OCI-LY7 (cell line): ENCODE results near the gene IL1RAPL2. TPM values are rescaled to one million over a fixed set of nuclear protein-coding genes. Genes with fewer than 3 reads are reported as not detected.
"Not testable (repeated sequence)": the region's sequence is repeated elsewhere in the genome, so short reads cannot be mapped to it uniquely, and the experiment has no call there.

Experiments used
- BruUV-seq: library from RNA; stranded (reverse); fragments of 400-500 nt; replicated peaks from 2 replicates; lab custom pipeline; 2021; lab: Mats Ljungman, UMichigan
- CTCF ChIA-PET: fragments of 300-600 bp; sonication (Branson Sonifier 250); formaldehyde crosslinking; loops from one replicate; lab custom pipeline; 2022; ENCODE audit warnings: antibody characterized with exemption; ENCODE audit not compliant: unreplicated experiment; lab: Charles Lee
- POLR2A ChIA-PET: fragments of 300-600 bp; sonication (Branson Sonifier 250); formaldehyde crosslinking; loops from one replicate; lab custom pipeline; 2022; ENCODE audit warnings: antibody characterized with exemption; lab: Charles Lee
- DNase-seq: peaks from one replicate; pipeline ENCODE4 v3.0.0-alpha.2; 2015; ENCODE audit warnings: low spot score
- H2AFZ ChIP-seq: fragments of 200-600 bp; sonication (generic), shearing (Covaris generic); 2 replicates; pipeline ENCODE4 v1.6.1; 2014; ENCODE audit warnings: mild to moderate bottlenecking, antibody characterized with exemption, low read length, moderate library complexity
- H3K27ac ChIP-seq: fragments of 200-600 bp; sonication (generic); 2 replicates; pipeline ENCODE4 v1.5.1; 2014; ENCODE audit warnings: mixed run types, low read depth, mild to moderate bottlenecking, moderate library complexity, low read length, inconsistent platforms; ENCODE audit not compliant: poor library complexity, severe bottlenecking
- H3K36me3 ChIP-seq: fragments of 200-600 bp; sonication (generic); 2 replicates; pipeline ENCODE4 v1.6.1; 2014; ENCODE audit warnings: mild to moderate bottlenecking, antibody characterized with exemption, low read length, moderate library complexity, mixed read lengths; ENCODE audit not compliant: insufficient read depth
- H3K4me1 ChIP-seq: fragments of 200-600 bp; sonication (generic); 2 replicates; pipeline ENCODE4 v1.5.1; 2014; ENCODE audit warnings: mild to moderate bottlenecking, low read length; ENCODE audit not compliant: insufficient read depth, poor library complexity, severe bottlenecking
- H3K4me2 ChIP-seq: fragments of 200-600 bp; sonication (generic); 2 replicates; pipeline ENCODE4 v1.6.1; 2014; ENCODE audit warnings: mild to moderate bottlenecking, low read length
- H3K4me3 ChIP-seq: fragments of 200-600 bp; sonication (generic); 2 replicates; pipeline ENCODE4 v1.5.1; 2014; ENCODE audit warnings: mild to moderate bottlenecking, low read depth, low read length; ENCODE audit not compliant: poor library complexity, severe bottlenecking
- H3K79me2 ChIP-seq: fragments of 200-600 bp; sonication (generic); 2 replicates; pipeline ENCODE4 v1.6.1; 2016; ENCODE audit warnings: low read depth, mild to moderate bottlenecking, low read length, moderate library complexity, mixed read lengths; ENCODE audit not compliant: insufficient read depth
- H3K9me2 ChIP-seq: fragments of 200-600 bp; sonication (generic); 2 replicates; pipeline ENCODE4 v1.6.1; 2016; ENCODE audit warnings: mild to moderate bottlenecking, low read length, mixed read lengths; ENCODE audit not compliant: insufficient read depth
- H3K9me3 ChIP-seq: fragments of 200-600 bp; sonication (generic); 2 replicates; pipeline ENCODE4 v1.6.1; 2014; ENCODE audit warnings: mild to moderate bottlenecking, mixed run types, low read length, mixed read lengths
- H4K20me1 ChIP-seq: fragments of 200-600 bp; sonication (generic); 2 replicates; pipeline ENCODE4 v1.6.1; 2014; ENCODE audit warnings: mild to moderate bottlenecking, antibody characterized with exemption, low read length, moderate library complexity, mixed read lengths; ENCODE audit not compliant: insufficient read depth
- EZH2phosphoT487 ChIP-seq: fragments of 200-600 bp; sonication (generic); IDR thresholded peaks from 2 replicates; pipeline ENCODE4 v1.6.1; 2018; ENCODE audit warnings: low read depth, borderline replicate concordance, mild to moderate bottlenecking, mixed run types, antibody characterized with exemption, low read length, moderate library complexity, mixed read lengths
- intact Hi-C: fragments of 100-400 bp; cut with micrococcal nuclease; formaldehyde crosslinking; loops from one replicate; pipeline ENCODE4 v1.10.0; 2022; ENCODE audit not compliant: unreplicated experiment
- total RNA-seq, 2 experiments: library from RNA; depleted of rRNA in 1 of 2; stranded (reverse); fragments of >200 nt in 1 of 2; shearing (Covaris generic) in 1 of 2; gene quantifications; 2 replicates each; pipeline ENCODE4 v1.2.3, GENCODE V29; 2014 to 2022
- TF ChIP-seq, protein P1 (sequence below): fragments of 200-600 bp; sonication (generic); conservative IDR thresholded peaks from 2 replicates; pipeline ENCODE4 v1.5.1; 2014; ENCODE audit warnings: mild to moderate bottlenecking, antibody characterized with exemption, low read length, moderate library complexity, mixed read lengths

Gene IL1RAPL2
- total RNA-seq, 2 experiments from 2014 or later, result not detected

DNA sequence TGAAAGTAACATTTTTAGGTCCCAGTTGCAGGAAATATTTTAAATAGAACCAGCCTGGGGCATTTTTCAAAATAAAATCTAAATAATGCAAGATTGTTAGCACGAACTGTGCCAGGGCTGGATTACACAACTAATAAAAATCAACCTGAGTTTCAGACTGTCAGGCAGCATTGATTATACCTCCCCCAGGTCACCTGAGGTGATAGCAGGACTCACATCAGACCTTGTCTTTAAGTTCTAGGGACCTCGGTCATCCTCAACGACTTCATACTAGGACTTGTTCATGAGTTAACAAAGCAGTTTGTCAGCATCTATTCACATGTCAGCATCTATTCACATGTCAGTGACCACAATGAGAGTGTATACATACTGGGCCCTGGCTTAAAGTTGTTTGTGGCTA lies 663.1 kb downstream of the IL1RAPL2 start:
- Histone ChIP-seq H3K36me3 (no peaks in the 10 kb centered on the region), H3K9me2 (no peaks in the 10 kb centered on the region), H3K9me3 (no peaks in the 10 kb centered on the region), H3K79me2 (no peaks in the 10 kb centered on the region), H3K4me2 (no peak overlapping the region), H4K20me1 (no peaks in the 10 kb centered on the region), H3K4me3 (no peak overlapping the region), H3K4me1 (no peaks in the 10 kb centered on the region), H2AFZ (no peak overlapping the region), H3K27ac (no peak overlapping the region)
- intact Hi-C loops, result no loop called here
- TF ChIP-seq EZH2phosphoT487, result no peak
- POLR2A ChIA-PET, result no interaction called here
- CTCF ChIA-PET, result no interaction called here
- DNase-seq, result no peak
- no TSS peak for BruUV-seq

DNA sequence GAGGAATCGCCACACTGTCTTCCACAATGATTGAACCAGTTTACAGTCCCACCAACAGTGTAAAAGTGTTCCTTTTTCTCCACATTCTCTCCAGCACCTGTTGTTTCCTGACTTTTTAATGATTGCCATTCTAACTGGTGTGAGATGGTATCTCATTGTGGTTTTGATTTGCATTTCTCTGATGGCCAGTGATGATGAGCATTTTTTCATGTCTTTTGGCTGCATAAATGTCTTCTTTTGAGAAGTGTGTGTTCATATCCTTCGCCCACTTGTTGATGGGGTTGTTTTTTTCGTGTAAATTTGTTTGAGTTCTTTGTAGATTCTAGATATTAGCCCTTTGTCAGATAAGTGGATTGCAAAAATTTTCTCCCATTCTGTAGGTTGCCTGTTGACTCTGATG lies 671.4 kb downstream of the IL1RAPL2 start:
- H3K9me2 ChIP-seq, H3K27ac ChIP-seq, H3K4me2 ChIP-seq, H3K4me3 ChIP-seq, H4K20me1 ChIP-seq, H3K9me3 ChIP-seq, H3K79me2 ChIP-seq, CTCF ChIA-PET, POLR2A ChIA-PET, H2AFZ ChIP-seq, H3K4me1 ChIP-seq, BruUV-seq, H3K36me3 ChIP-seq, DNase-seq, intact Hi-C loops: not testable (repeated sequence)

DNA sequence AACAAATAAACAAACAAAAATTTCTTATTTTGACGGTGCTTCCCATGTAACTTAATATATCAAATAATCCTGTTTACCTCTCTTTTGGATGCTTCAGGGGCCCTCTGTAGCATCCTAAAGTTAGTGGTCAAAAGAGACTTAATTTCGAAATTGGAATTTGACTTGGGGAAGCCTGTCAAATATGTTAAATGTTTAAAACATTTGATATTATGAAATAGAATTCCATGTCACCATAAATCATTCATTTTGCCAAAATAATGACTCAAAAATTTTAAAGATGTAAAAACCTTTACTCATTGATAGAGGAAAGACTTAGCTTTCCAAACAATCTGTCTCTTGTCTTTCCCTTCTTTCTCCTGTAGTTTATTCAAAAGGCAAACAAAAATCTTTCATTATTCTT lies 675.1 kb downstream of the IL1RAPL2 start:
- H3K4me2 ChIP-seq, result no peak overlapping the region
- intact Hi-C loops, result no loop called here
- H3K4me1 ChIP-seq, result no peaks in the 10 kb centered on the region
- ChIA-PET POLR2A (no interaction called here), CTCF (no interaction called here)
- H3K9me2 ChIP-seq, result no peaks in the 10 kb centered on the region
- H2AFZ ChIP-seq, result no peak overlapping the region
- no peaks in the 10 kb centered on the region for H3K79me2 ChIP-seq
- no peaks in the 10 kb centered on the region for H4K20me1 ChIP-seq
- no TSS peak for BruUV-seq
- no peak overlapping the region for H3K4me3 ChIP-seq
- no peaks in the 10 kb centered on the region for H3K36me3 ChIP-seq
- no peak for DNase-seq
- TF ChIP-seq EZH2phosphoT487, result no peak
- TF ChIP-seq, protein P1, sequence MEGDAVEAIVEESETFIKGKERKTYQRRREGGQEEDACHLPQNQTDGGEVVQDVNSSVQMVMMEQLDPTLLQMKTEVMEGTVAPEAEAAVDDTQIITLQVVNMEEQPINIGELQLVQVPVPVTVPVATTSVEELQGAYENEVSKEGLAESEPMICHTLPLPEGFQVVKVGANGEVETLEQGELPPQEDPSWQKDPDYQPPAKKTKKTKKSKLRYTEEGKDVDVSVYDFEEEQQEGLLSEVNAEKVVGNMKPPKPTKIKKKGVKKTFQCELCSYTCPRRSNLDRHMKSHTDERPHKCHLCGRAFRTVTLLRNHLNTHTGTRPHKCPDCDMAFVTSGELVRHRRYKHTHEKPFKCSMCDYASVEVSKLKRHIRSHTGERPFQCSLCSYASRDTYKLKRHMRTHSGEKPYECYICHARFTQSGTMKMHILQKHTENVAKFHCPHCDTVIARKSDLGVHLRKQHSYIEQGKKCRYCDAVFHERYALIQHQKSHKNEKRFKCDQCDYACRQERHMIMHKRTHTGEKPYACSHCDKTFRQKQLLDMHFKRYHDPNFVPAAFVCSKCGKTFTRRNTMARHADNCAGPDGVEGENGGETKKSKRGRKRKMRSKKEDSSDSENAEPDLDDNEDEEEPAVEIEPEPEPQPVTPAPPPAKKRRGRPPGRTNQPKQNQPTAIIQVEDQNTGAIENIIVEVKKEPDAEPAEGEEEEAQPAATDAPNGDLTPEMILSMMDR, result no peak
- H3K27ac ChIP-seq, result no peak overlapping the region
- no peaks in the 10 kb centered on the region for H3K9me3 ChIP-seq
